Right atrium auricular region (tissue), 2 donors: ENCODE data around the gene LRFN2. TPM values are rescaled to one million over a fixed set of nuclear protein-coding genes. Genes with fewer than 3 reads are reported as not detected.

Experiments used
- DNase-seq: peaks from one replicate; pipeline ENCODE4 v3.0.0-alpha.2; 2019; ENCODE audit warnings: low spot score
- H3K27ac ChIP-seq, 2 donors: fragments of 200-600 bp; sonication (generic); 1 replicate in 1 of 2; 2 replicates in 1 of 2; pipeline ENCODE4 v1.5.1; 2016 to 2019
- H3K27me3 ChIP-seq, 2 donors: fragments of 200-600 bp; sonication (generic); one replicate each; pipeline versions ENCODE4 v1.5.1 to v1.6.0; 2017 to 2019
- H3K36me3 ChIP-seq: fragments of 200-600 bp; sonication (generic); one replicate; pipeline ENCODE4 v1.5.1; 2016
- H3K4me1 ChIP-seq, 2 donors: fragments of 200-600 bp; sonication (generic); one replicate each; pipeline versions ENCODE4 v1.5.1 to v1.6.0; 2017 to 2019
- H3K4me3 ChIP-seq, 2 donors: fragments of 200-600 bp; sonication (generic); 1 replicate in 1 of 2; 2 replicates in 1 of 2; pipeline ENCODE4 v1.5.1; 2017 to 2019; ENCODE audit warnings: mild to moderate bottlenecking in 1 of 2, moderate library complexity in 1 of 2
- H3K9me3 ChIP-seq, 2 donors: fragments of 200-600 bp; sonication (generic); one replicate each; pipeline ENCODE4 v1.5.1; 2019
- CTCF ChIP-seq, 2 donors: fragments of 200-600 bp; sonication (generic); IDR thresholded peaks; one replicate each; pipeline ENCODE4 v1.5.1; 2019; ENCODE audit warnings: antibody characterized with exemption in 2 of 2
- total RNA-seq, 2 donors: library from RNA; depleted of rRNA; stranded (reverse); fragments of >200 nt; gene quantifications; one replicate each; pipeline ENCODE4 v1.1.0, GENCODE V29; 2016

LRFN2 gene
- total RNA-seq, 2 donors from 2014 or later: not detected

GRCh38 chr6:40443842-40444241 lies 143.3 kb downstream of the LRFN2 start:
- Histone ChIP-seq H3K4me3 (no peak overlapping the region), H3K36me3 (no peaks in the 10 kb centered on the region), H3K4me1 (no peaks in the 10 kb centered on the region), H3K27me3 (no peaks in the 10 kb centered on the region), H3K9me3 (no peaks in the 10 kb centered on the region), H3K27ac (no peak overlapping the region)
- no peak for DNase-seq
- no peak for TF ChIP-seq CTCF (IDR thresholded peaks at IDR 0.05)

GRCh38 chr6:40442591-40442990 lies 144.6 kb downstream of the LRFN2 start:
- TF ChIP-seq CTCF (IDR thresholded peaks at IDR 0.05): no peak
- Histone ChIP-seq H3K36me3 (no peaks in the 10 kb centered on the region), H3K4me1 (no peaks in the 10 kb centered on the region), H3K9me3 (no peaks in the 10 kb centered on the region), H3K27me3 (no peaks in the 10 kb centered on the region), H3K27ac (no peak overlapping the region), H3K4me3 (no peak overlapping the region)
- no peak for DNase-seq

- no peak overlapping the region for H3K4me3 ChIP-seq
- H3K36me3 ChIP-seq: no peaks in the 10 kb centered on the region
- TF ChIP-seq CTCF (IDR thresholded peaks at IDR 0.05): no peak
- no peaks in the 10 kb centered on the region for H3K9me3 ChIP-seq
- H3K27me3 ChIP-seq: no peaks in the 10 kb centered on the region
- no peaks in the 10 kb centered on the region for H3K4me1 ChIP-seq
- no peak for DNase-seq
- H3K27ac ChIP-seq: no peak overlapping the region
Observed at GRCh38 chr6:40441150-40441549, 146.0 kb downstream of the LRFN2 start.

GRCh38 chr6:40440053-40440452 lies 147.1 kb downstream of the LRFN2 start:
- Histone ChIP-seq H3K4me3 (no peak overlapping the region), H3K9me3 (no peaks in the 10 kb centered on the region), H3K27me3 (no peaks in the 10 kb centered on the region), H3K4me1 (no peaks in the 10 kb centered on the region), H3K27ac (no peak overlapping the region), H3K36me3 (no peaks in the 10 kb centered on the region)
- no peak for TF ChIP-seq CTCF (IDR thresholded peaks at IDR 0.05)
- DNase-seq: no peak

- Histone ChIP-seq H3K27me3 (no peaks in the 10 kb centered on the region), H3K4me3 (no peak overlapping the region), H3K9me3 (no peaks in the 10 kb centered on the region), H3K36me3 (no peaks in the 10 kb centered on the region), H3K4me1 (no peaks in the 10 kb centered on the region), H3K27ac (no peak overlapping the region)
- TF ChIP-seq CTCF (IDR thresholded peaks at IDR 0.05): no peak
- DNase-seq: no peak
Observed at GRCh38 chr6:40439026-40439800, 148.0 kb downstream of the LRFN2 start.
